CD4-positive, alpha-beta T cell (primary cell): ENCODE measurements around the gene SFMBT1. TPM values are rescaled to one million over a fixed set of nuclear protein-coding genes. Genes with fewer than 3 reads are reported as not detected.

Experiments used
- ATAC-seq: fragments of 200-7000 bp; cut with Tn5 transposase; one replicate; pipeline ENCODE4 v1.10.0; 2022; ENCODE audit warnings: mild to moderate bottlenecking; ENCODE audit not compliant: poor library complexity
- CTCF ChIA-PET: fragments of 350-600 bp; sonication (Branson Sonifier 250); formaldehyde crosslinking; loops from one replicate; lab custom pipeline; 2021; ENCODE audit warnings: antibody characterized with exemption, inconsistent platforms; lab: Charles Lee
- POLR2A ChIA-PET: fragments of 350-600 bp; sonication (Branson Sonifier 250); formaldehyde crosslinking; loops from one replicate; lab custom pipeline; 2021; ENCODE audit warnings: antibody characterized with exemption, inconsistent platforms; lab: Charles Lee
- DNase-seq, 14 experiments: peaks; one replicate each; pipeline ENCODE4 v3.0.0-alpha.2; 2013 to 2020; ENCODE audit warnings: mixed read lengths in 2 of 14
- H3K27ac ChIP-seq, 2 donors: one replicate each; pipeline versions ENCODE4 v1.5.1 to v1.7.0; 2013; ENCODE audit warnings: low read length in 2 of 2, low read depth in 1 of 2, mild to moderate bottlenecking in 1 of 2
- H3K27me3 ChIP-seq, 2 experiments: 1 replicate in 1 of 2; 2 replicates in 1 of 2; pipeline versions ENCODE4 v1.6.1 to v1.7.0; 2013; ENCODE audit warnings: low read length in 2 of 2, control low read depth in 1 of 2, mild to moderate bottlenecking in 1 of 2, moderate library complexity in 1 of 2; ENCODE audit not compliant: insufficient read depth in 2 of 2, control insufficient read depth in 1 of 2
- H3K36me3 ChIP-seq: one replicate; pipeline ENCODE4 v1.6.1; 2013; ENCODE audit warnings: low read length, control low read depth; ENCODE audit not compliant: insufficient read depth
- H3K4me1 ChIP-seq: one replicate; pipeline ENCODE4 v1.6.1; 2013; ENCODE audit warnings: low read length, control low read depth; ENCODE audit not compliant: insufficient read depth
- H3K4me3 ChIP-seq: one replicate; pipeline ENCODE4 v1.5.1; 2013; ENCODE audit warnings: mild to moderate bottlenecking, low read length, moderate library complexity
- H3K9me3 ChIP-seq, 2 experiments: 1 replicate in 1 of 2; 2 replicates in 1 of 2; pipeline versions ENCODE4 v1.6.1 to v1.7.0; 2013; ENCODE audit warnings: low read length in 2 of 2, mild to moderate bottlenecking in 2 of 2, control low read depth in 1 of 2, moderate library complexity in 1 of 2; ENCODE audit not compliant: control insufficient read depth in 1 of 2, insufficient read depth in 1 of 2
- H3K27ac Mint-ChIP-seq: one replicate; pipeline ENCODE4 v1.8.0; 2020; ENCODE audit warnings: mixed read lengths
- H3K27me3 Mint-ChIP-seq: one replicate; pipeline ENCODE4 v1.8.0; 2021; ENCODE audit warnings: mixed read lengths
- H3K36me3 Mint-ChIP-seq: one replicate; pipeline ENCODE4 v1.8.0; 2021; ENCODE audit warnings: low read depth, mixed read lengths
- H3K4me1 Mint-ChIP-seq: one replicate; pipeline ENCODE4 v1.8.0; 2021; ENCODE audit warnings: low read depth, mixed read lengths
- H3K4me3 Mint-ChIP-seq: one replicate; pipeline ENCODE4 v1.8.0; 2020; ENCODE audit warnings: mild to moderate bottlenecking, mixed read lengths
- H3K9me3 Mint-ChIP-seq: one replicate; pipeline ENCODE4 v1.8.0; 2020; ENCODE audit warnings: mixed read lengths
- intact Hi-C, 2 experiments: fragments of 100-400 bp; cut with DNase I in 1 of 2; cut with micrococcal nuclease in 1 of 2; formaldehyde crosslinking; loops; one replicate each; pipeline versions ENCODE4 v1.15.1 to v1.9.0; 2023 to 2025; cut with DNase I, micrococcal nuclease
- total RNA-seq, 174 experiments: library from RNA in 2 of 174; stranded (reverse) in 2 of 174; gene quantifications; one replicate each; pipeline ENCODE4 v1.2.3 and lab custom pipeline; 2021 to 2026
- TF ChIP-seq, protein P1 (sequence below): fragments of 200-600 bp; IDR thresholded peaks from one replicate; pipeline ENCODE4 v1.8.0; 2022; ENCODE audit warnings: antibody characterized with exemption, mild to moderate bottlenecking

SFMBT1 gene
- total RNA-seq, 2 experiments from 2014 or later: 54.3 to 55.9 TPM

DNA sequence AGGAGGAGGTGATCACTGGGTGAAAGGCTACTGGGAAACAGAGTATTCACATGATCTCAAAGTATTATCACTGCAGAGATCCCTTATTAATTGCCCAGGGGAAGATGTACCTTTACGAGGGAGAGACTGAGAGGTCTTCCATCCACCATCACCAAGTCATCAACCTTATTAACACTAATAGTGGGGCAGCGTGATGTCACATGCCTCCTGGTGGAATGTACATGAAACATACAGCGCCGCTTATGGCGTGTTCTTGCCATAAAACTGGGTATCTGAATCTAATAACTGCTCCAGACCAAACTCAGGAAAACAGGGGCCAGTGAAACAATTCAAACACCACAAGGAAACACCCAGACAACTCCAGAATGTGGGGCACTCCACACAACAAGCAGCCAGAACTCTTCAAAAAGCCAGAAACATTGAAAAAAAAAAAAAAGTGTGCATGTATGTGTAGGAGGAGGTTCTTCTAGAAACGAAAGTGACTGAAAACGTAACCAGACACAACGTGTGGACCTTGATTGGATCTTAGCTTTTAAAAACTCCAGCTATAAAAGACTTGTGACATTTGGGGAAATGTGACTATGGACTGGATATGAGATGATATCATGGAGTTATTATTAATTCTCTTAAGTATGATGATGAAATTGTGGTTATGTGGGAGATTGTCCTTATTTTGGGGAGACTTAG is 153.1 kb downstream of the SFMBT1 start:
- Histone ChIP-seq H3K36me3 (peaks cover 5% of the 10 kb centered on the region), H3K4me1 (peaks cover 66% of the 10 kb centered on the region), H3K27me3 (no peaks in the 10 kb centered on the region), H3K9me3 (no peaks in the 10 kb centered on the region), H3K4me3 (peak overlapping the region; percentile 45), H3K27ac (peak overlapping the region in 1 of 2 donors; percentile 75)
- TF ChIP-seq, protein P1, sequence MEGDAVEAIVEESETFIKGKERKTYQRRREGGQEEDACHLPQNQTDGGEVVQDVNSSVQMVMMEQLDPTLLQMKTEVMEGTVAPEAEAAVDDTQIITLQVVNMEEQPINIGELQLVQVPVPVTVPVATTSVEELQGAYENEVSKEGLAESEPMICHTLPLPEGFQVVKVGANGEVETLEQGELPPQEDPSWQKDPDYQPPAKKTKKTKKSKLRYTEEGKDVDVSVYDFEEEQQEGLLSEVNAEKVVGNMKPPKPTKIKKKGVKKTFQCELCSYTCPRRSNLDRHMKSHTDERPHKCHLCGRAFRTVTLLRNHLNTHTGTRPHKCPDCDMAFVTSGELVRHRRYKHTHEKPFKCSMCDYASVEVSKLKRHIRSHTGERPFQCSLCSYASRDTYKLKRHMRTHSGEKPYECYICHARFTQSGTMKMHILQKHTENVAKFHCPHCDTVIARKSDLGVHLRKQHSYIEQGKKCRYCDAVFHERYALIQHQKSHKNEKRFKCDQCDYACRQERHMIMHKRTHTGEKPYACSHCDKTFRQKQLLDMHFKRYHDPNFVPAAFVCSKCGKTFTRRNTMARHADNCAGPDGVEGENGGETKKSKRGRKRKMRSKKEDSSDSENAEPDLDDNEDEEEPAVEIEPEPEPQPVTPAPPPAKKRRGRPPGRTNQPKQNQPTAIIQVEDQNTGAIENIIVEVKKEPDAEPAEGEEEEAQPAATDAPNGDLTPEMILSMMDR: peak; percentile 41
- POLR2A ChIA-PET: interaction anchor here (1.2 to 1.7 kb wide), 5 partner anchors 10 to 153 kb away, joined by 3 to 7 read pairs (median 5); partner anchors contain the start of gene SFMBT1
- H3K4me1 Mint-ChIP-seq: peaks cover 75% of the 10 kb centered on the region
- H3K9me3 Mint-ChIP-seq: no peaks in the 10 kb centered on the region
- intact Hi-C loops: loop anchor here in 1 of 2 experiments (10.0 kb wide), 2 partner anchors 358 to 362 kb away; partner anchors contain the start of genes NT5DC2, TKT and UQCC5
- peak overlapping the region; percentile 88 for H3K4me3 Mint-ChIP-seq
- CTCF ChIA-PET: interaction anchor here (0.6 to 1.5 kb wide), 11 partner anchors 9 to 455 kb away, joined by 3 to 4 read pairs (median 3); partner anchors contain the start of gene SFMBT1
- DNase-seq (peak in 9 of 14 experiments; percentile 11 to 84 (median 19)), ATAC-seq (peak; percentile 14)
- peaks cover 17% of the 10 kb centered on the region for H3K36me3 Mint-ChIP-seq
- no peaks in the 10 kb centered on the region for H3K27me3 Mint-ChIP-seq
- peak overlapping the region; percentile 87 for H3K27ac Mint-ChIP-seq

DNA sequence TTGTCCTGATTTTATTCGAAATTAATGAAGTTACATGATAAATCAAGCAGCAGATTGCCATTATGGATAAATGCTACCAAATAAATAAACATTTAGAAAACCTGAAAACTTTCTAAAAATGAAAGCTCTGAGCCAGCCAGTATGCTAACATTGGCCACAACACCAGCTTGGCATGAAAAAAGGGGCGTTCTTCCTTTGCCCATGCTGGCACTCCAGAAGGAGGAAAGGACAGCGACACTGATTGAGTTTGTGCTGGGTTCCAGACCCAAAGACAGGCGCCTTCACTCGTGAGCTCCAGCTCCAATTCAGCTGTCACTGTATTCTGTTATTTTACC is 153.6 kb downstream of the SFMBT1 start:
- ChIA-PET CTCF (interaction anchor here (1.0 to 1.5 kb wide), 2 partner anchors 44 to 153 kb away, joined by 3 to 4 read pairs; partner anchors contain the start of gene SFMBT1), POLR2A (interaction anchor here (1.2 to 1.7 kb wide), 4 partner anchors 11 to 154 kb away, joined by 3 to 5 read pairs (median 4); partner anchors contain the start of gene SFMBT1)
- no peaks in the 10 kb centered on the region for H3K9me3 ChIP-seq
- Mint-ChIP-seq H3K9me3 (no peaks in the 10 kb centered on the region), H3K27me3 (no peaks in the 10 kb centered on the region), H3K36me3 (peaks cover 17% of the 10 kb centered on the region), H3K4me3 (peak overlapping the region; percentile 88), H3K4me1 (peaks cover 74% of the 10 kb centered on the region), H3K27ac (peak overlapping the region; percentile 87)
- TF ChIP-seq, protein P1: no peak
- peak; percentile 4 for ATAC-seq
- H3K4me3 ChIP-seq: peak overlapping the region; percentile 45
- no peaks in the 10 kb centered on the region for H3K27me3 ChIP-seq
- H3K4me1 ChIP-seq: peaks cover 67% of the 10 kb centered on the region
- H3K36me3 ChIP-seq: peaks cover 5% of the 10 kb centered on the region
- DNase-seq: no peak
- intact Hi-C loops: loop anchor here in 1 of 2 experiments (10.0 kb wide), 2 partner anchors 357 to 363 kb away; partner anchors contain the start of genes NT5DC2, TKT and UQCC5
- peak overlapping the region in 1 of 2 donors; percentile 18 for H3K27ac ChIP-seq

DNA sequence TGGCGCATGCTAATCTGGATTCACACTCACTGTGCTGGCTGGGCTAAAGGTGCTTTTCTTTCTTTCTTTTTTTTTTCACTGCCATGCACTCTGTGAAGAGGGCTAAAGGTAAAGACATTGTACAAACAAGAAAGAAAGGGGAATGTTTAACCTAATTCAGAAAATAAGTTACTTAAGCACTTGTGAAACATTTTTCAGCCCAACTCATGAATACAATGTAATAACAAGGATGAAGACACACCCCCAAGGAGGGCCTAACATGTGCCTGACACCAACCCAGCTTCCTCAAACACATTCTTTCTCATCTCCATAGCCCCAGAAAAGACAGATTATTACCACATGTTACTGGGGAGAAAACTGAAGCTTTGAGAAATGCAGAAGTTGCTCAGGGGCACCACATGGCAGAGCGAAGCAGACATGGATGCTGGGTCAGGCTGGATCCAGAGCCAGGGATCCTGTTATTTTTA is 154.2 kb downstream of the SFMBT1 start:
- H3K9me3 Mint-ChIP-seq: no peaks in the 10 kb centered on the region
- no peaks in the 10 kb centered on the region for H3K27me3 Mint-ChIP-seq
- H3K36me3 ChIP-seq: peaks cover 5% of the 10 kb centered on the region
- peak in 3 of 14 experiments; percentile 32 to 64 (median 48) for DNase-seq
- H3K27me3 ChIP-seq: no peaks in the 10 kb centered on the region
- ChIA-PET POLR2A (interaction anchor here (1.2 kb wide), 2 partner anchors 12 to 154 kb away, joined by 3 to 5 read pairs; partner anchors contain the start of gene SFMBT1), CTCF (interaction anchor here (1.0 kb wide), 1 partner anchor 154 kb away, joined by 3 read pairs; the partner anchor contains the start of gene SFMBT1)
- H3K4me1 Mint-ChIP-seq: peaks cover 71% of the 10 kb centered on the region
- peaks cover 17% of the 10 kb centered on the region for H3K36me3 Mint-ChIP-seq
- H3K9me3 ChIP-seq: no peaks in the 10 kb centered on the region
- H3K4me3 ChIP-seq: no peak overlapping the region
- TF ChIP-seq, protein P1: no peak
- peak overlapping the region; percentile 87 for H3K27ac Mint-ChIP-seq
- H3K4me3 Mint-ChIP-seq: peak overlapping the region; percentile 8
- no peak for ATAC-seq
- H3K4me1 ChIP-seq: peaks cover 64% of the 10 kb centered on the region
- intact Hi-C loops: loop anchor here in 1 of 2 experiments (10.0 kb wide), 2 partner anchors 357 to 363 kb away; partner anchors contain the start of genes NT5DC2, TKT and UQCC5
- peak overlapping the region in 1 of 2 donors; percentile 35 for H3K27ac ChIP-seq
